Common myeloid progenitor, CD34-positive (primary cell): ENCODE data around the gene SON.

Experiments
- CTCF ChIA-PET: fragments of 350-600 bp; sonication (Branson Sonifier 250); formaldehyde crosslinking; loops from one replicate; lab custom pipeline; 2021; ENCODE audit warnings: antibody characterized with exemption; lab: Charles Lee
- POLR2A ChIA-PET: fragments of 350-600 bp; sonication (Branson Sonifier 250); formaldehyde crosslinking; loops from one replicate; lab custom pipeline; 2021; ENCODE audit warnings: antibody characterized with exemption; lab: Charles Lee
- DNase-seq, 3 donors: peaks; one replicate each; pipeline versions ENCODE4 v3.0.0 to v3.0.0-alpha.2; 2013
- H3K27ac ChIP-seq, 2 experiments: 1 replicate in 1 of 2; 2 replicates in 1 of 2; pipeline ENCODE4 v1.7.0; 2013; ENCODE audit warnings: inconsistent platforms in 2 of 2, low read length in 2 of 2, mild to moderate bottlenecking in 2 of 2, low read depth in 1 of 2, moderate library complexity in 1 of 2; ENCODE audit not compliant: severe bottlenecking in 2 of 2, insufficient read depth in 1 of 2, poor library complexity in 1 of 2
- H3K27me3 ChIP-seq, 5 experiments: replicated peaks in 2 of 5; 1 replicate in 3 of 5; 2 replicates in 2 of 5; pipeline versions ENCODE4 v1.6.1 to v1.7.0; 2013; ENCODE audit warnings: low read length in 4 of 5, mild to moderate bottlenecking in 2 of 5, moderate library complexity in 2 of 5, inconsistent platforms in 1 of 5; ENCODE audit not compliant: insufficient read depth in 5 of 5, control insufficient read depth in 4 of 5
- H3K36me3 ChIP-seq, 4 experiments: 1 replicate in 2 of 4; 2 replicates in 2 of 4; pipeline versions ENCODE4 v1.6.1 to v1.7.0; 2013; ENCODE audit warnings: low read length in 3 of 4, control low read depth in 1 of 4, mild to moderate bottlenecking in 1 of 4; ENCODE audit not compliant: control insufficient read depth in 4 of 4, insufficient read depth in 4 of 4
- H3K4me1 ChIP-seq, 4 experiments: 1 replicate in 3 of 4; 2 replicates in 1 of 4; pipeline versions ENCODE4 v1.6.1 to v1.7.1; 2013; ENCODE audit warnings: low read length in 3 of 4, mild to moderate bottlenecking in 3 of 4, control low read depth in 1 of 4, inconsistent platforms in 1 of 4, moderate library complexity in 1 of 4; ENCODE audit not compliant: control insufficient read depth in 4 of 4, insufficient read depth in 4 of 4; ENCODE audit errors: control extremely low read depth in 1 of 4
- H3K4me3 ChIP-seq, 7 experiments: 1 replicate in 4 of 7; 2 replicates in 3 of 7; pipeline versions ENCODE4 v1.5.1 to v1.7.0; 2013; ENCODE audit warnings: mild to moderate bottlenecking in 7 of 7, low read length in 6 of 7, moderate library complexity in 6 of 7, inconsistent platforms in 2 of 7, low read depth in 2 of 7, control low read depth in 1 of 7; ENCODE audit not compliant: insufficient read depth in 4 of 7, control insufficient read depth in 1 of 7; ENCODE audit errors: extremely low read depth in 1 of 7
- H3K9me3 ChIP-seq, 5 experiments: 1 replicate in 4 of 5; 2 replicates in 1 of 5; pipeline versions ENCODE4 v1.6.1 to v1.7.1; 2013; ENCODE audit warnings: low read length in 4 of 5, mild to moderate bottlenecking in 2 of 5, inconsistent platforms in 1 of 5, low read depth in 1 of 5, moderate library complexity in 1 of 5; ENCODE audit not compliant: control insufficient read depth in 4 of 5, insufficient read depth in 2 of 5; ENCODE audit errors: control extremely low read depth in 1 of 5
- WGBS: methylation state at CpG from one replicate; pipeline ENCODE4 v1.1.5; 2013; ENCODE audit not compliant: insufficient coverage; 5-methylcytosine and 5-hydroxymethylcytosine counted together

SON gene

GRCh38 chr21:33511639-33512038, 31.2 kb upstream of the SON start:
- Histone ChIP-seq H3K27ac (no peak overlapping the region), H3K27me3 (no peaks in the 10 kb centered on the region), H3K36me3 (peaks cover 31 to 88% (median 63%) of the 10 kb centered on the region in 4 experiments), H3K9me3 (no peaks in the 10 kb centered on the region), H3K4me1 (no peaks in the 10 kb centered on the region), H3K4me3 (no peak overlapping the region)
- POLR2A ChIA-PET, result no interaction called here
- CTCF ChIA-PET, result no interaction called here
- WGBS, result 100% methylated on average over 2 of the region's 4 CpGs
- no peak for DNase-seq

- DNase-seq, result no peak
- Histone ChIP-seq H3K27ac (no peak overlapping the region), H3K27me3 (no peaks in the 10 kb centered on the region), H3K36me3 (peaks cover 37 to 89% (median 63%) of the 10 kb centered on the region in 4 experiments), H3K9me3 (no peaks in the 10 kb centered on the region), H3K4me3 (no peak overlapping the region), H3K4me1 (no peaks in the 10 kb centered on the region)
- CTCF ChIA-PET, result interaction anchor here (0.6 to 1.9 kb wide), 3 partner anchors 11 to 251 kb away, joined by 3 to 4 read pairs (median 3); no protein-coding TSS in a partner anchor
- WGBS, result 94% methylated on average over 3 of the region's 3 CpGs
- POLR2A ChIA-PET, result interaction anchor here (1.2 kb wide), 1 partner anchor 43 kb away, joined by 4 read pairs; no protein-coding TSS in a partner anchor
These were observed 30.4 kb upstream of the SON start for GRCh38 chr21:33512481-33512880.

- no peaks in the 10 kb centered on the region for H3K27me3 ChIP-seq
- ChIA-PET CTCF (interaction anchor here (1.1 to 1.6 kb wide), 2 partner anchors 34 to 91 kb away, joined by 4 to 5 read pairs; partner anchors contain the start of gene TMEM50B), POLR2A (no interaction called here)
- no peaks in the 10 kb centered on the region for H3K4me1 ChIP-seq
- no peak for DNase-seq
- no peak overlapping the region for H3K27ac ChIP-seq
- peaks cover 44 to 90% (median 64%) of the 10 kb centered on the region in 4 experiments for H3K36me3 ChIP-seq
- H3K9me3 ChIP-seq, result no peaks in the 10 kb centered on the region
- no CpG with 5 or more reads among the region's 2 CpGs for WGBS
- H3K4me3 ChIP-seq, result no peak overlapping the region
These were observed 28.6 kb upstream of the SON start for GRCh38 chr21:33514229-33514628.

GRCh38 chr21:33518899-33519298, 23.9 kb upstream of the SON start:
- Histone ChIP-seq H3K36me3 (peaks cover 39 to 65% (median 51%) of the 10 kb centered on the region in 4 experiments), H3K27me3 (no peaks in the 10 kb centered on the region), H3K4me3 (no peak overlapping the region), H3K4me1 (no peaks in the 10 kb centered on the region), H3K27ac (no peak overlapping the region), H3K9me3 (no peaks in the 10 kb centered on the region)
- CTCF ChIA-PET, result interaction anchor here (0.5 kb wide), 1 partner anchor 31 kb away, joined by 3 read pairs; no protein-coding TSS in a partner anchor
- 100% methylated on average over 2 of the region's 4 CpGs for WGBS
- POLR2A ChIA-PET, result no interaction called here
- DNase-seq, result no peak

- peaks cover 31 to 60% (median 43%) of the 10 kb centered on the region in 4 experiments for H3K36me3 ChIP-seq
- no peak for DNase-seq
- no peak overlapping the region for H3K27ac ChIP-seq
- no CpG with 5 or more reads among the region's 5 CpGs for WGBS
- ChIA-PET CTCF (no interaction called here), POLR2A (no interaction called here)
- no peak overlapping the region for H3K4me3 ChIP-seq
- no peaks in the 10 kb centered on the region for H3K27me3 ChIP-seq
- H3K9me3 ChIP-seq, result no peaks in the 10 kb centered on the region
- H3K4me1 ChIP-seq, result no peaks in the 10 kb centered on the region
These were observed 20.4 kb upstream of the SON start for GRCh38 chr21:33522297-33522952.

- POLR2A ChIA-PET, result no interaction called here
- H3K9me3 ChIP-seq, result no peaks in the 10 kb centered on the region
- CTCF ChIA-PET, result no interaction called here
- H3K27ac ChIP-seq, result no peak overlapping the region
- peaks cover 26 to 60% (median 44%) of the 10 kb centered on the region in 4 experiments for H3K36me3 ChIP-seq
- H3K4me1 ChIP-seq, result no peaks in the 10 kb centered on the region
- no peaks in the 10 kb centered on the region for H3K27me3 ChIP-seq
- WGBS, result no CpG with 5 or more reads among the region's 1 CpG
- peak in 2 of 3 donors; percentile 19 to 30 for DNase-seq
- no peak overlapping the region for H3K4me3 ChIP-seq
These were observed 19.9 kb upstream of the SON start for GRCh38 chr21:33522953-33523349.

- ChIA-PET CTCF (no interaction called here), POLR2A (no interaction called here)
- Histone ChIP-seq H3K4me1 (no peaks in the 10 kb centered on the region), H3K27me3 (no peaks in the 10 kb centered on the region), H3K36me3 (peaks cover 26 to 93% (median 74%) of the 10 kb centered on the region in 4 experiments), H3K4me3 (no peak overlapping the region), H3K27ac (no peak overlapping the region), H3K9me3 (no peaks in the 10 kb centered on the region)
- WGBS, result no CpG with 5 or more reads among the region's 3 CpGs
- no peak for DNase-seq
These were observed 11.8 kb upstream of the SON start for GRCh38 chr21:33531007-33531406.
